Muscle of back (tissue), 13 donors: ENCODE data around the gene FGF23. TPM values are rescaled to one million over a fixed set of nuclear protein-coding genes. Genes with fewer than 3 reads are reported as not detected.
"Not testable (repeated sequence)": the region's sequence is repeated elsewhere in the genome, so short reads cannot be mapped to it uniquely, and the experiment has no call there.

Experiments
- DNase-seq, 3 donors: peaks; one replicate each; pipeline versions ENCODE4 v3.0.0 to v3.0.0-alpha.2; 2013
- long read RNA-seq, 9 donors: transcript quantifications; one replicate each; lab custom pipeline, GENCODE V29; 2026
- polyA plus RNA-seq, 10 donors: library from polyadenylated mRNA; unstranded; fragments of 120-200 nt; gene quantifications; one replicate each; pipeline ENCODE4 v1.2.1, GENCODE V29; 2013; ENCODE audit not compliant: insufficient read length in 10 of 10

Gene FGF23
- under 1 TPM in 7 of 10 donors, not detected in 3; 0.05 to 0.22 (median 0.14) TPM for polyA plus RNA-seq
- long read RNA-seq, donor 1: 0 reads
- long read RNA-seq, donor 2: 0 reads
- long read RNA-seq, donor 3: 0 reads
- long read RNA-seq, donor 4: 0 reads
- long read RNA-seq, donor 5: 0 reads
- long read RNA-seq, donor 6: 0 reads
- long read RNA-seq, donor 7: 0 reads
- long read RNA-seq, donor 8: 0 reads
- long read RNA-seq, donor 9: 0 reads

GRCh38 chr12:4379405-4379804, at the start of gene FGF23:
FGF23 (minus strand) TSS chr12:4379712; CDS start chr12:4379582, 130 bp downstream.
- peak; percentile 11 to 54 (median 40) for DNase-seq

- peak in 1 of 3 donors; percentile 55 for DNase-seq
Measured at GRCh38 chr12:4424422-4424821, 44.9 kb upstream of the FGF23 start.

- no peak for DNase-seq
Measured at GRCh38 chr12:4423528-4424195, 44.1 kb upstream of the FGF23 start.

GRCh38 chr12:4422985-4423384, 43.5 kb upstream of the FGF23 start:
- no peak for DNase-seq

GRCh38 chr12:4421590-4422031, 42.1 kb upstream of the FGF23 start:
- DNase-seq: peak in 1 of 3 donors; percentile 49

GRCh38 chr12:4420138-4420670, 40.7 kb upstream of the FGF23 start:
- no peak for DNase-seq

GRCh38 chr12:4418913-4419312, 39.4 kb upstream of the FGF23 start:
- DNase-seq: no peak

- DNase-seq: no peak
Measured at GRCh38 chr12:4417936-4418335, 38.4 kb upstream of the FGF23 start.

GRCh38 chr12:4417455-4417854, 37.9 kb upstream of the FGF23 start:
- DNase-seq: no peak

- DNase-seq: no peak
Measured at GRCh38 chr12:4416276-4416675, 36.8 kb upstream of the FGF23 start.

- no peak for DNase-seq
Measured at GRCh38 chr12:4412465-4412864, 33.0 kb upstream of the FGF23 start.

GRCh38 chr12:4412056-4412455, 32.5 kb upstream of the FGF23 start:
- no peak for DNase-seq

- DNase-seq: no peak
Measured at GRCh38 chr12:4407136-4407535, 27.6 kb upstream of the FGF23 start.

GRCh38 chr12:4404877-4405637, 25.5 kb upstream of the FGF23 start:
- not testable (repeated sequence) for DNase-seq

- no peak for DNase-seq
Measured at GRCh38 chr12:4402996-4403395, 23.5 kb upstream of the FGF23 start.

GRCh38 chr12:4401117-4401516, 21.6 kb upstream of the FGF23 start:
- DNase-seq: no peak

GRCh38 chr12:4395818-4396217, 16.3 kb upstream of the FGF23 start:
- DNase-seq: no peak

- DNase-seq: no peak
Measured at GRCh38 chr12:4393211-4393610, 13.7 kb upstream of the FGF23 start.

- peak in 1 of 3 donors; percentile 25 for DNase-seq
Measured at GRCh38 chr12:4392223-4392742, 12.8 kb upstream of the FGF23 start.

- no peak for DNase-seq
Measured at GRCh38 chr12:4388662-4389061, 9.2 kb upstream of the FGF23 start.

GRCh38 chr12:4388032-4388431, 8.5 kb upstream of the FGF23 start:
- no peak for DNase-seq

- no peak for DNase-seq
Measured at GRCh38 chr12:4387607-4388006, 8.1 kb upstream of the FGF23 start.
